PC-3 (cell line): ENCODE results near the gene GFPT2. TPM values are rescaled to one million over a fixed set of nuclear protein-coding genes. Genes with fewer than 3 reads are reported as not detected.

Experiments
- ATAC-seq: fragments of 200-7000 bp; cut with Tn5 transposase; 2 replicates; pipeline ENCODE4 v1.9.1; 2020; ENCODE audit warnings: mild to moderate bottlenecking, moderate library complexity
- BruUV-seq: library from RNA; stranded (reverse); fragments of 400-500 nt; replicated peaks from 2 replicates; lab custom pipeline; 2021; lab: Mats Ljungman, UMichigan
- CTCF ChIA-PET: fragments of 300-600 bp; sonication (Branson Sonifier 250); formaldehyde crosslinking; loops from one replicate; lab custom pipeline; 2022; ENCODE audit warnings: antibody characterized with exemption; lab: Charles Lee
- POLR2A ChIA-PET: fragments of 300-600 bp; sonication (Branson Sonifier 250); formaldehyde crosslinking; loops from one replicate; lab custom pipeline; 2022; ENCODE audit warnings: antibody characterized with exemption; ENCODE audit not compliant: unreplicated experiment; lab: Charles Lee
- DNase-seq: peaks from one replicate; pipeline ENCODE4 v3.0.0-alpha.2; 2015
- H2AFZ ChIP-seq: fragments of 300-600 bp; sonication (generic); 2 replicates; pipeline ENCODE4 v1.6.0; 2016; ENCODE audit warnings: antibody characterized with exemption, low read length
- H3F3A ChIP-seq: fragments of 300-600 bp; sonication (generic); one replicate; pipeline ENCODE4 v1.6.0; 2017; ENCODE audit warnings: antibody characterized with exemption, low read length, control low read depth, mild to moderate bottlenecking; ENCODE audit not compliant: unreplicated experiment
- H3K27ac ChIP-seq: fragments of 300-600 bp; sonication (generic); 2 replicates; pipeline ENCODE4 v1.5.1; 2016; ENCODE audit warnings: mild to moderate bottlenecking, low read length
- H3K27me3 ChIP-seq: fragments of 300-600 bp; sonication (generic); 2 replicates; pipeline ENCODE4 v1.6.1; 2016; ENCODE audit warnings: low read length, mixed read lengths
- H3K36me3 ChIP-seq: fragments of 300-600 bp; sonication (generic); 2 replicates; pipeline ENCODE4 v1.6.1; 2016; ENCODE audit warnings: low read depth, mixed run types, low read length, mixed read lengths
- H3K4me1 ChIP-seq: fragments of 300-600 bp; sonication (generic); 2 replicates; pipeline ENCODE4 v1.5.1; 2016; ENCODE audit warnings: low read length; ENCODE audit not compliant: insufficient read depth
- H3K4me2 ChIP-seq: fragments of 300-600 bp; sonication (generic); 2 replicates; pipeline ENCODE4 v1.6.0; 2016; ENCODE audit warnings: low read length
- H3K4me3 ChIP-seq: fragments of 300-600 bp; sonication (generic); 2 replicates; pipeline ENCODE4 v1.5.1; 2016; ENCODE audit warnings: mild to moderate bottlenecking, low read length, mixed read lengths
- H3K79me2 ChIP-seq: fragments of 300-600 bp; sonication (generic); 2 replicates; pipeline ENCODE4 v1.6.1; 2017; ENCODE audit warnings: low read length, mixed read lengths
- H3K9ac ChIP-seq: fragments of 300-600 bp; sonication (generic); 2 replicates; pipeline ENCODE4 v1.6.0; 2016; ENCODE audit warnings: mild to moderate bottlenecking, low read length
- H3K9me2 ChIP-seq: fragments of 300-600 bp; sonication (generic); replicated peaks from 2 replicates; pipeline ENCODE4 v1.6.1; 2016; ENCODE audit warnings: mixed run types, low read length, mixed read lengths
- H3K9me3 ChIP-seq: fragments of 300-600 bp; sonication (generic); 2 replicates; pipeline ENCODE4 v1.6.1; 2016; ENCODE audit warnings: low read length, mixed read lengths
- H4K20me1 ChIP-seq: fragments of 300-600 bp; sonication (generic); 2 replicates; pipeline ENCODE4 v1.6.1; 2016; ENCODE audit warnings: low read length, mixed read lengths
- CTCF ChIP-seq: fragments of 300-600 bp; sonication (generic); conservative IDR thresholded peaks from 2 replicates; pipeline ENCODE4 v1.5.1; 2017; ENCODE audit warnings: antibody characterized with exemption, low read depth, mild to moderate bottlenecking, low read length
- EZH2 ChIP-seq: fragments of 300-600 bp; sonication (generic); IDR thresholded peaks from one replicate; pipeline ENCODE4 v1.6.1; 2017; ENCODE audit warnings: antibody characterized with exemption, mild to moderate bottlenecking, low read length; ENCODE audit not compliant: unreplicated experiment
- EZH2phosphoT487 ChIP-seq: fragments of 300-600 bp; sonication (generic); IDR thresholded peaks from 2 replicates; pipeline ENCODE4 v1.6.1; 2018; ENCODE audit warnings: mild to moderate bottlenecking, antibody characterized with exemption, low read length, borderline replicate concordance
- intact Hi-C: fragments of 100-400 bp; cut with micrococcal nuclease; formaldehyde crosslinking; loops from 2 replicates; pipeline ENCODE4 v1.9.0; 2023
- total RNA-seq: library from RNA; depleted of rRNA; stranded (reverse); fragments of >200 nt; gene quantifications from 2 replicates; pipeline ENCODE4 v1.2.3, GENCODE V29; 2014

Gene GFPT2
- total RNA-seq, 1 experiment from 2014 or later: 2.2 TPM

- ATAC-seq (no peak), DNase-seq (no peak)
- no peaks in the 10 kb centered on the region for H3K4me1 ChIP-seq
- CTCF ChIA-PET: no interaction called here
- H3K9me2 ChIP-seq: no peaks in the 10 kb centered on the region
- no peaks in the 10 kb centered on the region for H4K20me1 ChIP-seq
- H3K27ac ChIP-seq: no peak overlapping the region
- TF ChIP-seq EZH2 (no peak), EZH2phosphoT487 (no peak), CTCF (no peak)
- POLR2A ChIA-PET: no interaction called here
- H3K9me3 ChIP-seq: no peaks in the 10 kb centered on the region
- intact Hi-C loops: no loop called here
- H3K79me2 ChIP-seq: no peaks in the 10 kb centered on the region
- H3F3A ChIP-seq: no peaks in the 10 kb centered on the region
- no peak overlapping the region for H3K4me3 ChIP-seq
- no peaks in the 10 kb centered on the region for H3K27me3 ChIP-seq
- no peaks in the 10 kb centered on the region for H3K36me3 ChIP-seq
- no TSS peak for BruUV-seq
- no peak overlapping the region for H3K9ac ChIP-seq
- no peak overlapping the region for H2AFZ ChIP-seq
- H3K4me2 ChIP-seq: no peak overlapping the region
These were observed 43.8 kb upstream of the GFPT2 start for GRCh38 chr5:180396926-180397325.

- ChIA-PET CTCF (no interaction called here), POLR2A (no interaction called here)
- Histone ChIP-seq H3K27me3 (no peaks in the 10 kb centered on the region), H3K79me2 (no peaks in the 10 kb centered on the region), H3K9me2 (no peaks in the 10 kb centered on the region), H3K36me3 (no peaks in the 10 kb centered on the region), H3K4me2 (no peak overlapping the region), H3K27ac (no peak overlapping the region), H3K4me1 (no peaks in the 10 kb centered on the region), H3K4me3 (no peak overlapping the region), H2AFZ (no peak overlapping the region), H4K20me1 (no peaks in the 10 kb centered on the region), H3K9me3 (no peaks in the 10 kb centered on the region), H3F3A (no peaks in the 10 kb centered on the region), H3K9ac (no peak overlapping the region)
- TF ChIP-seq EZH2: no peak
- TF ChIP-seq EZH2phosphoT487: no peak
- no peak for TF ChIP-seq CTCF
- no peak for ATAC-seq
- intact Hi-C loops: no loop called here
- DNase-seq: peak; percentile 8
- BruUV-seq: no TSS peak
These were observed 42.6 kb upstream of the GFPT2 start for GRCh38 chr5:180395540-180396274.

- Histone ChIP-seq H3K27me3 (no peaks in the 10 kb centered on the region), H3K9me2 (no peaks in the 10 kb centered on the region), H3K4me2 (no peak overlapping the region), H3K9me3 (no peaks in the 10 kb centered on the region), H3K9ac (no peak overlapping the region), H3K4me1 (no peaks in the 10 kb centered on the region), H3K4me3 (no peak overlapping the region), H3K36me3 (no peaks in the 10 kb centered on the region), H3F3A (no peaks in the 10 kb centered on the region), H3K27ac (no peak overlapping the region), H4K20me1 (no peaks in the 10 kb centered on the region), H3K79me2 (no peaks in the 10 kb centered on the region), H2AFZ (no peak overlapping the region)
- TF ChIP-seq EZH2 (no peak), CTCF (no peak), EZH2phosphoT487 (no peak)
- ChIA-PET CTCF (no interaction called here), POLR2A (no interaction called here)
- intact Hi-C loops: no loop called here
- ATAC-seq: no peak
- no peak for DNase-seq
- BruUV-seq: no TSS peak
These were observed 41.0 kb upstream of the GFPT2 start for GRCh38 chr5:180394031-180394636.
